Measurements from ENCODE around the gene LBX2.
A peak's percentile ranks its signal among the peaks of the same experiment; 100 is the strongest.

The LBX2 gene

GRCh38 chr2:74457129-74457548 is 42.3 kb downstream of the LBX2 start:
- DNase-seq (ENCODE audit: low read depth), result no peak

- peak; percentile 94 for DNase-seq (ENCODE audit: low read depth)
Observed at GRCh38 chr2:74454654-74455511, 44.5 kb downstream of the LBX2 start, which contains the start of gene INO80B. Gene INO80B, plus strand, starts transcription at chr2:74455087. Its CDS starts 30 bp downstream, at chr2:74455117.

- DNase-seq (ENCODE audit: low read depth), result no peak
Observed at GRCh38 chr2:74450570-74451190, 48.7 kb downstream of the LBX2 start.

- DNase-seq (ENCODE audit: low read depth), result no peak
Observed at GRCh38 chr2:74448771-74449170, 50.6 kb downstream of the LBX2 start.
